Mesenchymal stem cell (in vitro differentiated cells and primary cell): ENCODE results near the gene CCDC9.

Experiments used
- DNase-seq: peaks from one replicate; pipeline ENCODE4 v3.0.0-alpha.2; 2013
- H2AFZ ChIP-seq: one replicate; pipeline ENCODE4 v1.6.1; 2013; ENCODE audit warnings: low read depth, mild to moderate bottlenecking, control low read depth, inconsistent platforms, low read length, moderate library complexity
- H2AK5ac ChIP-seq: 2 replicates; pipeline ENCODE4 v1.6.1; 2013; ENCODE audit warnings: low read length, moderate library complexity, mild to moderate bottlenecking, inconsistent platforms; ENCODE audit not compliant: severe bottlenecking
- H2BK120ac ChIP-seq: one replicate; pipeline ENCODE4 v1.6.1; 2013; ENCODE audit warnings: low read depth, mild to moderate bottlenecking, inconsistent platforms, low read length, moderate library complexity
- H2BK12ac ChIP-seq, 2 experiments: one replicate each; pipeline ENCODE4 v1.6.1; 2013; ENCODE audit warnings: inconsistent platforms in 2 of 2, low read length in 2 of 2, mild to moderate bottlenecking in 2 of 2, moderate library complexity in 2 of 2, control low read depth in 1 of 2
- H2BK15ac ChIP-seq: one replicate; pipeline ENCODE4 v1.6.1; 2013; ENCODE audit warnings: mild to moderate bottlenecking, low read depth, inconsistent platforms; ENCODE audit not compliant: poor library complexity, severe bottlenecking
- H2BK5ac ChIP-seq: 2 replicates; pipeline ENCODE4 v1.6.1; 2013; ENCODE audit warnings: low read depth, mild to moderate bottlenecking, low read length, control low read depth, inconsistent platforms; ENCODE audit not compliant: poor library complexity, severe bottlenecking
- H3K14ac ChIP-seq, 2 experiments: one replicate each; pipeline ENCODE4 v1.6.1; 2013; ENCODE audit warnings: inconsistent platforms in 2 of 2, low read length in 2 of 2, control low read depth in 1 of 2, mild to moderate bottlenecking in 1 of 2, moderate library complexity in 1 of 2
- H3K18ac ChIP-seq, 2 experiments: one replicate each; pipeline ENCODE4 v1.6.1; 2013; ENCODE audit warnings: inconsistent platforms in 2 of 2, low read length in 2 of 2, control low read depth in 1 of 2, low read depth in 1 of 2, mild to moderate bottlenecking in 1 of 2
- H3K23ac ChIP-seq, 2 experiments: one replicate each; pipeline ENCODE4 v1.6.1; 2013; ENCODE audit warnings: inconsistent platforms in 2 of 2, low read length in 2 of 2, mild to moderate bottlenecking in 2 of 2, moderate library complexity in 2 of 2, control low read depth in 1 of 2
- H3K27ac ChIP-seq: 2 replicates; pipeline ENCODE4 v1.5.1; 2013; ENCODE audit warnings: mild to moderate bottlenecking, moderate library complexity, low read length, control low read depth, inconsistent platforms; ENCODE audit not compliant: poor library complexity, severe bottlenecking
- H3K27me3 ChIP-seq, 2 experiments: 2 replicates each; pipeline versions ENCODE4 v1.6.1 to v1.7.0; 2013; ENCODE audit warnings: low read length in 2 of 2, mild to moderate bottlenecking in 2 of 2, moderate library complexity in 2 of 2, control low read depth in 1 of 2, inconsistent platforms in 1 of 2; ENCODE audit not compliant: control insufficient read depth in 1 of 2, insufficient read depth in 1 of 2
- H3K36me3 ChIP-seq, 2 experiments: 2 replicates each; pipeline versions ENCODE4 v1.6.1 to v1.7.0; 2013; ENCODE audit warnings: low read length in 2 of 2, control low read depth in 1 of 2, inconsistent platforms in 1 of 2, low read depth in 1 of 2, mild to moderate bottlenecking in 1 of 2; ENCODE audit not compliant: insufficient read depth in 2 of 2, control insufficient read depth in 1 of 2
- H3K4ac ChIP-seq, 2 experiments: one replicate each; pipeline ENCODE4 v1.6.1; 2013; ENCODE audit warnings: inconsistent platforms in 2 of 2, low read length in 2 of 2, mild to moderate bottlenecking in 2 of 2, moderate library complexity in 2 of 2, control low read depth in 1 of 2, low read depth in 1 of 2
- H3K4me1 ChIP-seq: 2 replicates; pipeline ENCODE4 v1.6.1; 2013; ENCODE audit warnings: low read depth, low read length, control low read depth; ENCODE audit not compliant: control insufficient read depth, insufficient read depth
- H3K4me2 ChIP-seq: 2 replicates; pipeline ENCODE4 v1.6.1; 2013; ENCODE audit warnings: low read length, mild to moderate bottlenecking, inconsistent platforms; ENCODE audit not compliant: poor library complexity, severe bottlenecking
- H3K4me3 ChIP-seq, 2 experiments: 2 replicates each; pipeline versions ENCODE4 v1.5.1 to v1.7.0; 2013; ENCODE audit warnings: low read length in 2 of 2, mild to moderate bottlenecking in 2 of 2, control low read depth in 1 of 2, low read depth in 1 of 2; ENCODE audit not compliant: insufficient read depth in 1 of 2
- H3K79me1 ChIP-seq: replicated peaks from 2 replicates; pipeline ENCODE4 v1.6.1; 2013; ENCODE audit warnings: mild to moderate bottlenecking, control low read depth, low read length, inconsistent platforms; ENCODE audit not compliant: poor library complexity, severe bottlenecking
- H3K9ac ChIP-seq: 2 replicates; pipeline ENCODE4 v1.7.0; 2013; ENCODE audit warnings: mild to moderate bottlenecking, low read length, moderate library complexity
- H3K9me3 ChIP-seq: 2 replicates; pipeline ENCODE4 v1.7.0; 2013; ENCODE audit warnings: mild to moderate bottlenecking, low read length; ENCODE audit not compliant: control insufficient read depth
- H4K8ac ChIP-seq: one replicate; pipeline ENCODE4 v1.6.1; 2013; ENCODE audit warnings: inconsistent platforms, mild to moderate bottlenecking, low read length, moderate library complexity
- H4K91ac ChIP-seq: one replicate; pipeline ENCODE4 v1.6.1; 2013; ENCODE audit warnings: mild to moderate bottlenecking, low read length, inconsistent platforms
- WGBS: methylation state at CpG from one replicate; pipeline ENCODE4 v1.1.7; 2013; ENCODE audit warnings: mixed read lengths; 5-methylcytosine and 5-hydroxymethylcytosine counted together

The CCDC9 gene

GRCh38 chr19:47310323-47310722 is 54.0 kb downstream of the CCDC9 start:
- Histone ChIP-seq H4K91ac (no peak overlapping the region), H2BK12ac (no peak overlapping the region), H3K4me1 (peaks cover 3% of the 10 kb centered on the region), H2BK5ac (no peak overlapping the region), H3K23ac (no peak overlapping the region), H3K36me3 (no peaks in the 10 kb centered on the region), H3K79me1 (no peaks in the 10 kb centered on the region), H2BK15ac (no peak overlapping the region), H3K4me3 (no peak overlapping the region), H3K9ac (no peak overlapping the region), H4K8ac (no peak overlapping the region), H3K14ac (no peak overlapping the region), H3K27me3 (peaks cover 6 to 16% of the 10 kb centered on the region in 2 experiments), H3K27ac (no peak overlapping the region), H3K4me2 (no peak overlapping the region), H2AK5ac (no peak overlapping the region), H3K4ac (no peak overlapping the region), H3K18ac (no peak overlapping the region), H3K9me3 (no peaks in the 10 kb centered on the region), H2AFZ (no peak overlapping the region), H2BK120ac (no peak overlapping the region)
- DNase-seq: no peak
- WGBS: 78% methylated on average over 1 of the region's 2 CpGs

- Histone ChIP-seq H3K14ac (peak overlapping the region in 1 of 2 experiments; percentile 71), H3K27ac (no peak overlapping the region), H3K9me3 (no peaks in the 10 kb centered on the region), H3K4me1 (peaks cover 5% of the 10 kb centered on the region), H3K36me3 (no peaks in the 10 kb centered on the region), H3K4me3 (no peak overlapping the region), H3K4me2 (no peak overlapping the region), H2BK15ac (no peak overlapping the region), H3K23ac (no peak overlapping the region), H3K4ac (no peak overlapping the region), H3K18ac (no peak overlapping the region), H2BK120ac (no peak overlapping the region), H3K27me3 (peaks cover 6 to 16% of the 10 kb centered on the region in 2 experiments), H3K9ac (no peak overlapping the region), H4K91ac (no peak overlapping the region), H2BK5ac (no peak overlapping the region), H3K79me1 (no peaks in the 10 kb centered on the region), H2BK12ac (no peak overlapping the region), H2AK5ac (no peak overlapping the region), H2AFZ (no peak overlapping the region), H4K8ac (no peak overlapping the region)
- 79% methylated on average over 5 of the region's 5 CpGs for WGBS
- DNase-seq: no peak
These were observed 54.5 kb downstream of the CCDC9 start for GRCh38 chr19:47310819-47311218.

DNA sequence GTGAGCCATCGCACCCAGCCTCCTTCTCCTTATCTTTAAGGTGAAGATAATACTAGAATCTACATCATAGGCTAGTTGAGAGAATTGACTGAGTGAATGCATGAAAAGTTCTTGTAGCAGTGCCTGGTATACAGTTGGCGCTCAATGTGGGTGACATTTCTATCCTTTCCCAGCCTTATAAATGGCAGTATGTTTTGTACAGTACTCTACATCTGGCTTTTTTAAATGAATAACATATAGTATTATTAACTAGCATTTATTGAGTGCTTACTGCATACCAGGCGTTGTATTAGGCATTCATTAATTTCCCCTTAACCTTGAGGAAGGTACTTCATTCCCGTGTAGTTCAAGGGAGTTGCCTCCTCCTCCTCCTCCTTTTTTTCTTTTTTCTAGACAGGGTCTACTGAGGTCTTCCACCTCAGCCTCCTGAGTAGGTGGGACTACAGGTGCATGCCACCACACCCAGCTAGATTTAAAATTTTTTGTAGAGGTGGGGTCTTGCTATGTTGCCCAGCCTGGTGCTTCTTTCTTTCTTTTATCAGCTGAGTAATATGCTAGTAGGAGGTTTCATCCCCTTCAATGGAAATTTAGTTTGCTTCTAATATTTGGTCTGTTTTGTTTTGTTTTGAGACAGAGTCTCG is 56.2 kb downstream of the CCDC9 start:
- no peak overlapping the region for H3K4ac ChIP-seq
- no peak overlapping the region for H3K27ac ChIP-seq
- H3K23ac ChIP-seq: no peak overlapping the region
- H4K8ac ChIP-seq: no peak overlapping the region
- H3K4me2 ChIP-seq: no peak overlapping the region
- 80% methylated on average over 3 of the region's 5 CpGs for WGBS
- H3K9me3 ChIP-seq: no peaks in the 10 kb centered on the region
- no peak overlapping the region for H4K91ac ChIP-seq
- no peak overlapping the region for H2BK120ac ChIP-seq
- no peak overlapping the region for H2BK12ac ChIP-seq
- H3K4me3 ChIP-seq: no peak overlapping the region
- H3K4me1 ChIP-seq: peaks cover 5% of the 10 kb centered on the region
- H3K14ac ChIP-seq: no peak overlapping the region
- no peak overlapping the region for H3K18ac ChIP-seq
- DNase-seq: no peak
- peaks cover 6 to 16% of the 10 kb centered on the region in 2 experiments for H3K27me3 ChIP-seq
- no peak overlapping the region for H3K9ac ChIP-seq
- no peak overlapping the region for H2AK5ac ChIP-seq
- no peak overlapping the region for H2AFZ ChIP-seq
- H2BK15ac ChIP-seq: no peak overlapping the region
- no peaks in the 10 kb centered on the region for H3K36me3 ChIP-seq
- no peaks in the 10 kb centered on the region for H3K79me1 ChIP-seq
- no peak overlapping the region for H2BK5ac ChIP-seq

- Histone ChIP-seq H3K9me3 (no peaks in the 10 kb centered on the region), H3K4me2 (no peak overlapping the region), H3K4me3 (no peak overlapping the region), H4K8ac (no peak overlapping the region), H2BK120ac (no peak overlapping the region), H3K14ac (no peak overlapping the region), H4K91ac (no peak overlapping the region), H3K9ac (no peak overlapping the region), H3K27me3 (peaks cover 6 to 16% of the 10 kb centered on the region in 2 experiments), H3K18ac (no peak overlapping the region), H2BK12ac (no peak overlapping the region), H2AK5ac (no peak overlapping the region), H2BK5ac (no peak overlapping the region), H3K27ac (no peak overlapping the region), H3K4ac (no peak overlapping the region), H3K79me1 (no peaks in the 10 kb centered on the region), H2BK15ac (no peak overlapping the region), H3K36me3 (no peaks in the 10 kb centered on the region), H2AFZ (no peak overlapping the region), H3K23ac (no peak overlapping the region), H3K4me1 (peaks cover 5% of the 10 kb centered on the region)
- 86% methylated on average over 7 of the region's 10 CpGs for WGBS
- no peak for DNase-seq
These were observed 57.5 kb downstream of the CCDC9 start for GRCh38 chr19:47313754-47314295.
